NCI-H1092 treated with DMSO at 0.1 percent for 48 hours (cell line): ENCODE data around the gene RAP2B.
"Not testable (repeated sequence)": the region's sequence is repeated elsewhere in the genome, so short reads cannot be mapped to it uniquely, and the experiment has no call there.

ENCODE experiments used
- DNase-seq: peaks from one replicate; lab custom pipeline; 2025; lab: John Stamatoyannopoulos, UW

The RAP2B gene

GRCh38 chr3:153161714-153162512 is at the start of gene RAP2B:
Gene RAP2B (plus strand): TSS chr3:153162226. CDS start chr3:153162694, 468 bp downstream.
- peak; percentile 42 for DNase-seq

DNA sequence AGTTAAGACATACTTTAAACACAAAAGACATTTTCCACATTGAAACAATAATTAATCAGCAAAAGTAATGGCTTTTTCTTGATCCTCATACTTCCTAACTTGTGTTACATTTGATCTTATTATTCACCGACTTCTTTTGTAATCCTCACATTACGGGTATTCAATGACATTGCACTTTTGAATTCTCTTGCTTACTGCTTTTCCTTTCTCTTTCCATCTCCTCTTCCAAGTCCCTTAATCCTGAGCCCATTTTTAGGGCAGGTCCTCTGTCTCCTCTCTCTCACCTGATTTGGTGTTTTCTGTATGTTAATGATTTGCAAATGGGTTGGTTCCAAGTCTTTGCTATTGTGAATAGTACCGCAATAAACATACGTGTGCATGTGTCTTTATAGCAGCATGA is 48.5 kb upstream of the RAP2B start:
- no peak for DNase-seq

DNA sequence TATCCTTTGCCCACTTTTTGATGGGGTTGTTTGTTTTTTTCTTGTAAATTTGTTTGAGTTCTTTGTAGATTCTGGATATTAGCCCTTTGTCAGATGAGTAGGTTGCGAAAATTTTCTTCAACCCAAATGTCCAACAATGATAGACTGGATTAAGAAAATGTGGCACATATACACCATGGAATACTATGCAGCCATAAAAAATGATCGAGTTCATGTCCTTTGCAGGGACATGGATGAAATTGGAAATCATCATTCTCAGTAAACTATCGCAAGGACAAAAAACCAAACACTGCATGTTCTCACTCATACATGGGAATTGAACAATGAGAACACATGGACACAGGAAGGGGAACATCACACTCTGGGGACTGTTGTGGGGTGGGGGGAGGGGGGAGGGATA is 47.8 kb upstream of the RAP2B start:
- DNase-seq, result not testable (repeated sequence)

GRCh38 chr3:153115326-153115725 is 46.7 kb upstream of the RAP2B start:
- no peak for DNase-seq

GRCh38 chr3:153127788-153128187 is 34.2 kb upstream of the RAP2B start:
- DNase-seq, result no peak

DNA sequence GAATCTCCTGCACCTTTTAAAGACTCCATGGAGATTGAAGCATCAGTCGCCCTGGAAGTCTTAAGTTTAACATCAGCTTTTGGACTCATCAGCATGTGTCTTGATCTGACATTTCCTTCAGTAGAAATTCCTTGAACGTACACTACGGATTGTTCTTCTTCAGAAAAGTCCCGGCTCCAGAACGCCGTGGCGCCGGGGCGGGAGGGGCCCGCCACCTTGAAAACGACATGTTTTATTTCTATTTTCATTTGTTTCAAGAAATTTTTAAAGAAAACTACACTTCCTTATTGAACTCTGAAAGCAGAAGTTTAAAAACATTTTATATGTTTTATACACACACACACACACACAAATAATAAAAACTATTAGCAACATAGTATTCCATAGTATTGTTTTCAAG is 32.6 kb upstream of the RAP2B start:
- no peak for DNase-seq

DNA sequence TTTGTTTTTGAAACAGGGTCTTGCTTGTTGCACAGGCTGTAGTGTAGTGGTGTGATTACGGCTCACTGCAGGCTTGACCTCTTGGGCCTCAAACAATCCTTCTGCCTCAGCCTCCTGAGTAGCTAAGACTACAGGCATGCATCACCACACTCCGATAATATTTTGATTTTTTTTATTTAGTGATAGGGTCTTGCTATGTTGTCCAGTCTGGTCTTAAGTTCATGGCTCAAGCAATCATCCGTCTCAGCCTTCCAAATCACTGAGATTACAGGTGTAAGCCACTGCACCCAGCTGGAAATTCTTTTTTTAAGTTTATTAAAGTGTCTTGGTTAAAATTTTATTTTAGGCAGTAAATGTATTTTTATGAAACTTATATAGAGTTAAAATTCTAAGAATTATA is 32.2 kb upstream of the RAP2B start:
- no peak for DNase-seq

DNA sequence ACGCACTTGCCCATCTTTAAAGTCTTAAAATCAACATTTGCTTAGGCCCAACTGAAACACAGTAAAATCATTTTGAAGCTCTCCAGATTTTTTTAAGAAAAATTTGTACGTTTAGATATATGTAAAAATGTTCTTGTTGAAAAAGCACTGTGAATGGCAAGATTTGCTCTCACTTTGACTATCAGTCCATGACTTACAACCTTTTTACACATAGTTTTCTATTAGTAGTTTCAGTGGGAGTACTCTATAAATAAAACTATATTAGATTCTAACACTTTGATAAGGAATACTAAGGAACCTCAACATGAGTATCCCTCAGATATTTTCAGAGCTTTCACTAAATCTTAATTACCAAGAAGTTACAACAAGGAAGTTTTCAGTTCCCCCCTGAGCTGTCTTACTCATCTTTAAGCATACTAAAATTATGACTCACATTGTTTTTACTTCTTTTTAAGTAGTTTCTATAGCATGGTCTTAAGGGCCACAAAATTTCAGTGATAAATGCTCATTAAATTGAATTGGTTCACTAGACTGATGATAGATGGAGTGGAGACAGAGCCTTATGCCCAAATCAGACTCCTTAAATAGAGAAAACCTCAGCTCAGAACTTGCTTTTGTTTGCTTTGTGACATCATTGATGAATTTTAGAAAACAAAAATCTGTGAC is 31.6 kb upstream of the RAP2B start:
- DNase-seq, result no peak

DNA sequence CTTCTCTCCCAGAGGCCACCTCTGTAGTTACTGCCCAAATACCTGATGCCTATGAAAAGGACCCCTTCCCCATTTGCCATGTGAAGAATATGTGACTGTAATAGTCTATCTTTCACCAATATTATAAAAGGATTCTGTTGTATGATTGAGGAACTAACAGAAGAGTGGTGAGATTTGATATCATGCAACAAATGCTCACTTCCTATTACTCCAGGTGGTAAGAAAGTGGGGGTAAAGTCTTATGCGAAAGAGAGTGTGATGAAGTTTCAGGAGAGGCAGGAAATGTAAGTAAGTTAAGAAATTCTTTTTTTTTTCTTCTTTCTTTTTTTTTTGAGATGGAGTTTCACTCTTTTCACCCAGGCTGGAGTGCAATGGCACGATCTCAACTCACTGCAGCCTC is 24.4 kb upstream of the RAP2B start:
- no peak for DNase-seq

GRCh38 chr3:153138276-153139210 is 23.5 kb upstream of the RAP2B start:
- DNase-seq, result no peak

DNA sequence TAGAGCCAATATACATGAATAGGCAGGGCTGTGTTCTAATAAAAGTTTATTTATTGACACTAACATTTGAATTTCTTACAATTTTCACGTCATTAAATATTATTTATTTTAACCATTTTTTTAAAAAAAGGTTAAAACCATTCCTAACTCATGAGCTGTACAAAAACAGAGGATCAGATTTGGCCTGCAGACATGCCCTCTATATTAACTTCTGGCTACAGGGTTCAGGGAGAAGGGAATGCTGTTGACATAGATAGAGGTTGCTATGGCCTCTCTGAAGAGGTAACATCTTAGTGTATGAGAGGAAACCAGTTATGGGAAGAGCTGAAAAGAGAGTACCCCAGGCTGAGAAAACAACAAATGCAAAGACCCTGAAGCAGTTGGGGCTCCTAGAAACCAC is 19.1 kb upstream of the RAP2B start:
- DNase-seq, result no peak

DNA sequence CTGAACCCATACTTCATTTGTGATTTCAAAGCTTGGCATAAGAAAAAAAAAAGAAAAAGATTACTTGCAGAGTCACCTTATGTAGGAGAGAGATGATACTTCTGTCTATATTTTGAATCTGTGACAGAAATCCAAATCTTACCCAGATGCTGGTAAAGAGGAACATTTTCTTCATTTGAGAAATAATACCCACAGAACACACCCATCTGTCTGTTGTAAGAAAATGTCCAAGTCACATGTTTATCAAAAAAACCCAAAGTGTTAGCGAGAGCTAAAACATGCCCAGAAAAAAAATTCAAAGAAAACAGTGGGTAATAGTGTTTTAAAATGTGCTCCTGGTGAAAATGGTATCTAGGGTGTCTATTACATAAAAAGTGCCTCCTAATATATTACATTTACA is 18.0 kb upstream of the RAP2B start:
- no peak for DNase-seq

DNA sequence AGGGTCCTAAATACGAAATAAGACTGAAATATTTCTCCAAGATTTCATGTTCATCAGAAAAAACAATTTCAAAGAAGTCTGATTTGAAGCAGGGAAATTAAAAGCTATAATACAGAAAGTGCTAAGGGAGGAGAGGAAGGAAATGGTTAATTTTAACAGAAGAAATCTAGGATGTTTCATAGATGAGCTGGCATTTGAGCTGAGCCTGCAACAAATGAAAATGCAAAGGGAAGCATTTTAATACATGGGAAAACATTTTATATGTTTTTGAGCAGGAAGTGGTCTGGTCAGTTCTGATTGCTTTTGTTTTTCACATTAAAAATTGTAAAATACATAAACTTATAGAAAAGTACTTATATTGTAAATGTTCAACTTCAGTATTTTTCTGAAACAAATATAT is 17.2 kb upstream of the RAP2B start:
- no peak for DNase-seq

DNA sequence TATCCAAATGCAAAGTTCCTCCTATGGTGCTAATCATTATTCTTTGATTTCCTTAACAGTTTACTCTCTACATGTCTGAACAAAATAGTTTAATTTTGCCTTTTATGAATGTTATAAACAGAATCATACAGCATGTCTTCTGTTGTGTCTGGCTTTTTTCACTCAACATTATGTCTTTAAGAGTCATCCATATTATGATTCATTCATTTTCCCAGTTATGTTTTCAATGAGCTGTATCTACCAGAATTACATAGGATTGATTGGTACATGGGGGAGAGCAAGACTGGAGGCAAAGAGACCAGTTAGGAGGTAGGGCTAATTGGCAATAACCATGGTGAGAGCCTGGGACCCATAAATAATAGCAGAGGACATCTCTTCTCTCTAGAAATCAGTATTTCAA is 16.6 kb upstream of the RAP2B start:
- no peak for DNase-seq

GRCh38 chr3:153146191-153147053 is 15.6 kb upstream of the RAP2B start:
- DNase-seq, result no peak

GRCh38 chr3:153150991-153151390 is 11.0 kb upstream of the RAP2B start:
- no peak for DNase-seq

- DNase-seq, result not testable (repeated sequence)
Measured at GRCh38 chr3:153155786-153156185, 6.2 kb upstream of the RAP2B start.

DNA sequence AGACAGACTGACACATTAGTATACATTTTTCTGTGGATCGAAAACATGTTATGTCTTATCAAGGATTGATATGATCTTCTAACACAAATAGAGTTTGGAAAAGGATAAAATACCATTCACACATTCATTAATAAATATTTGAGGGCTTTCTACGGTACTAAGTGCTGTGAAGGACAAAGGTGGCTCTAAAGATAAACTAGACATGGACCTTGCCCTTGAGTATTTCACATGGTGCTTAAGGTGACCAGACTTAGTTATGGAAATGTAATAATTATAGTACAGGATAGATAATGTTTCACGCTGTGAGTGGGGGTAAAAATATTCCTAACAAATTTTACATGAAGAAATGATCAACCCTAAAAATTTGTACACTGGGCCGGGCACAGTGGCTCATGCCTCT is 3.8 kb upstream of the RAP2B start:
- DNase-seq, result no peak

GRCh38 chr3:153158961-153159735 is 2.9 kb upstream of the RAP2B start:
- no peak for DNase-seq

GRCh38 chr3:153159771-153160397 is 2.1 kb upstream of the RAP2B start:
- DNase-seq, result no peak
